ENCODE results near the gene GFER.
A peak's percentile ranks its signal among the peaks of the same experiment; 100 is the strongest.
"Not testable (repeated sequence)": the region's sequence is repeated elsewhere in the genome, so short reads cannot be mapped to it uniquely, and the experiment has no call there.

GFER gene

DNA sequence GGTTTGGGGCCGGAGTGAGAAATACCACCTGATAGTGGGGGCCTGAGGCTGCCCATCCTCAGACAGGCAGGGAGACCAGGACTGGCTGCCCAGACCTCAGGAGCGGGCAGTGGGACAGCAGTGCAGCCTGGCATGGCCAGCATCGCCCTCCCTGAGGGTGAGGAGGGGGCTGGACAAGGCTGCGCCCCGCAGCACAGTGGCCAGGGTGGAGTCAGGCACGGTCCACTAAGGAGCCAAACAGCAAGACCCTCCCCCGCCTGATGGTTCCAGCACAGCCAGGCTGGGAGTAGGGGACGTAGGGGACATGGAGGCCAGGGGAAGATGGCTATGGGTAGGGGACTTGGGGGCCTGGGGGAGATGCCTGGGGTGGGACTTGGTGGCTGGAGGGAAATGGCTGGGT is 22.3 kb downstream of the GFER start:
- Histone ChIP-seq H3K4me1 (ENCODE audit: control insufficient read depth in 1 of 2, insufficient read depth in 2 of 2, low read length in 2 of 2) (peaks cover 27 to 68% of the 10 kb centered on the region in 2 donors), H3K27ac (ENCODE audit: low read length) (no peak overlapping the region)

DNA sequence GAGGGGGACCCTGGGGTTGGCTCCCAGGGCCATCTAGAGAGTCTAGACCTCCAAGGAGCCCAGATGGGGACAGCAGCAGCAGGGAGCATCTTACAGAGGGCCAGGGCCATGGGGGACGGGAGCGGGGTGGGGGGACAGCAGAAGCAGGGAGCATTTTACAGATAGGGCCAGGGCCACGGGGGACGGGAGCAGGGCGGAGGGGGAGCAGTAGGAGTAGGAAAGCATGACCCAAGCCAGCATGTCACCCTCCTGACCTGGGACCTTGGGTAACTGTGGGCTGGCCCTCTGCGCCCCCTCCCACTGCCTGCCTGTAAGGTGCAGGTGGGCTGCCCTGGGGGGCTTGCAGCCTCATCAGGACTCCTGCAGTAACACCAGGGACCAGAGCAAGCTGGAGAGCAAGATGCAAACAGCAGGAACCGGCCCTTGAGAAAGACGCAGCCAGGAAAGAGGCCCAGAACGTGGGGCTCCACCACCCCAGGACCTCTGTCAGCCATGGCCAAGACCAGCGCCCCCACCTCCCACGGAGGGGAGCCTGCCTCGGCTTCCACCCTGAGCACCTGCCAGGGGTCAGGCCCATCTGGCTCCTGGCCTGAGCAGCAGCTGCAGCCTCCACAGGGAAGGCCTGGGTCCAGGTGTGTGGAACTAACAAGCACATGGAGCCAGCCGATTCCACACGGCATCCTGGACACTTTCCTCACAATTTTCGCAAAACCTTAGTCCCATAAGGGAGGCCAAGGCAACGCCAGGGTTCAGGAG is 23.3 kb downstream of the GFER start:
- H3K9me3 ChIP-seq (ENCODE audit: control insufficient read depth in 1 of 2, low read length in 2 of 2): no peaks in the 10 kb centered on the region
- peaks cover 5 to 12% of the 10 kb centered on the region in 2 donors for H3K36me3 ChIP-seq (ENCODE audit: control insufficient read depth in 1 of 2, insufficient read depth in 2 of 2, low read length in 2 of 2)
- H3K4me1 ChIP-seq (ENCODE audit: control insufficient read depth in 1 of 2, insufficient read depth in 2 of 2, low read length in 2 of 2): peaks cover 27 to 68% of the 10 kb centered on the region in 2 donors
- H3K27me3 ChIP-seq (ENCODE audit: low read depth, low read length): no peaks in the 10 kb centered on the region
- H3K4me3 ChIP-seq (ENCODE audit: low read depth in 1 of 2, low read length in 2 of 2): peak overlapping the region; percentile 19 to 87
- peak overlapping the region; percentile 81 for H3K27ac ChIP-seq (ENCODE audit: low read length)

More for the DNA sequence above, 22.3 kb downstream of the GFER start:
- Histone ChIP-seq H3K9me3 (ENCODE audit: control insufficient read depth in 1 of 2, low read length in 2 of 2) (no peaks in the 10 kb centered on the region), H3K27me3 (ENCODE audit: low read depth, low read length) (no peaks in the 10 kb centered on the region), H3K4me3 (ENCODE audit: low read depth in 1 of 2, low read length in 2 of 2) (no peak overlapping the region), H3K36me3 (ENCODE audit: control insufficient read depth in 1 of 2, insufficient read depth in 2 of 2, low read length in 2 of 2) (peaks cover 14 to 22% of the 10 kb centered on the region in 2 donors)

- Histone ChIP-seq H3K9me3 (ENCODE audit: control insufficient read depth in 1 of 2, low read length in 2 of 2) (no peaks in the 10 kb centered on the region), H3K27ac (ENCODE audit: low read length) (peak overlapping the region; percentile 81), H3K27me3 (ENCODE audit: low read depth, low read length) (no peaks in the 10 kb centered on the region), H3K4me3 (ENCODE audit: low read depth in 1 of 2, low read length in 2 of 2) (peak overlapping the region; percentile 80 to 87), H3K36me3 (ENCODE audit: control insufficient read depth in 1 of 2, insufficient read depth in 2 of 2, low read length in 2 of 2) (peaks cover 0 to 4% of the 10 kb centered on the region in 2 donors), H3K4me1 (ENCODE audit: control insufficient read depth in 1 of 2, insufficient read depth in 2 of 2, low read length in 2 of 2) (peaks cover 27 to 68% of the 10 kb centered on the region in 2 donors)
These were observed 24.1 kb downstream of the GFER start for GRCh38 chr16:2008009-2008526.

DNA sequence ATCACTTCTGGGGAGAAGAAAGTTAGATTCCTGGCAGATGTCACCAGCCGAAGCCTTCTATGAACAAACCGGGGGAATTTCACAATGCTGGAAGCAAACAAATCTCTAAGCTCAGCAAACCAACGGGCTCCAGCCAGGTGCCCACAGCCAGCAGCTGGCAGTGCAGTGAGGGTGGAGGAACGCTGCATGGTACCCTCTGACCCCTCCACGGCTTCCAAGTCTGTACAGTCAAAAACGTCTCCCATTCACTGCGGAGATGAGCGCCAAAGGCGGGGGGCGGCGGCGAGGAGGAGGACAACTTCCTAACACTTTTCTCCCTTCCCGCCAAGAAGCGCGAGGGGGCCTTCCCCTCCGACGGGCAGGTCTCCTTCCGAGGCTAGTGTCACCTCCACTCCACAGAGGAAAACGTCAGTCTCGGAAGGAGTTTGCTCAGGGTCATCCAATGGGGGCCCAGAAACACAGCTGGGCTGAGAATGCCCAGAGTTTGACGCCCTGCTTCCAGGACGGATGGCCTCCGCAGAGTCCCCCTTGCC is 24.7 kb downstream of the GFER start:
- Histone ChIP-seq H3K36me3 (ENCODE audit: control insufficient read depth in 1 of 2, insufficient read depth in 2 of 2, low read length in 2 of 2) (no peaks in the 10 kb centered on the region), H3K9me3 (ENCODE audit: control insufficient read depth in 1 of 2, low read length in 2 of 2) (no peaks in the 10 kb centered on the region), H3K4me3 (ENCODE audit: low read depth in 1 of 2, low read length in 2 of 2) (peak overlapping the region; percentile 80 to 87), H3K27me3 (ENCODE audit: low read depth, low read length) (no peaks in the 10 kb centered on the region), H3K27ac (ENCODE audit: low read length) (peak overlapping the region; percentile 81), H3K4me1 (ENCODE audit: control insufficient read depth in 1 of 2, insufficient read depth in 2 of 2, low read length in 2 of 2) (peaks cover 26 to 62% of the 10 kb centered on the region in 2 donors)

- peak overlapping the region; percentile 81 for H3K27ac ChIP-seq (ENCODE audit: low read length)
- no peaks in the 10 kb centered on the region for H3K27me3 ChIP-seq (ENCODE audit: low read depth, low read length)
- no peaks in the 10 kb centered on the region for H3K9me3 ChIP-seq (ENCODE audit: control insufficient read depth in 1 of 2, low read length in 2 of 2)
- H3K36me3 ChIP-seq (ENCODE audit: control insufficient read depth in 1 of 2, insufficient read depth in 2 of 2, low read length in 2 of 2): no peaks in the 10 kb centered on the region
- peak overlapping the region; percentile 80 to 87 for H3K4me3 ChIP-seq (ENCODE audit: low read depth in 1 of 2, low read length in 2 of 2)
- peaks cover 24 to 57% of the 10 kb centered on the region in 2 donors for H3K4me1 ChIP-seq (ENCODE audit: control insufficient read depth in 1 of 2, insufficient read depth in 2 of 2, low read length in 2 of 2)
These were observed 25.2 kb downstream of the GFER start for GRCh38 chr16:2009164-2009711.

- Histone ChIP-seq H3K36me3 (ENCODE audit: control insufficient read depth in 1 of 2, insufficient read depth in 2 of 2, low read length in 2 of 2) (no peaks in the 10 kb centered on the region), H3K4me1 (ENCODE audit: control insufficient read depth in 1 of 2, insufficient read depth in 2 of 2, low read length in 2 of 2) (peaks cover 21 to 49% of the 10 kb centered on the region in 2 donors), H3K9me3 (ENCODE audit: control insufficient read depth in 1 of 2, low read length in 2 of 2) (no peaks in the 10 kb centered on the region), H3K4me3 (ENCODE audit: low read depth in 1 of 2, low read length in 2 of 2) (peak within 1 kb of the TSS; percentile 80 to 87), H3K27ac (ENCODE audit: low read length) (peak within 1 kb of the TSS; percentile 85), H3K27me3 (ENCODE audit: low read depth, low read length) (no peaks in the 10 kb centered on the region)
These were observed 26.0 kb downstream of the GFER start, which contains the start of gene ZNF598 for GRCh38 chr16:2009791-2010510. ZNF598 (minus strand) TSS chr16:2009821.

DNA sequence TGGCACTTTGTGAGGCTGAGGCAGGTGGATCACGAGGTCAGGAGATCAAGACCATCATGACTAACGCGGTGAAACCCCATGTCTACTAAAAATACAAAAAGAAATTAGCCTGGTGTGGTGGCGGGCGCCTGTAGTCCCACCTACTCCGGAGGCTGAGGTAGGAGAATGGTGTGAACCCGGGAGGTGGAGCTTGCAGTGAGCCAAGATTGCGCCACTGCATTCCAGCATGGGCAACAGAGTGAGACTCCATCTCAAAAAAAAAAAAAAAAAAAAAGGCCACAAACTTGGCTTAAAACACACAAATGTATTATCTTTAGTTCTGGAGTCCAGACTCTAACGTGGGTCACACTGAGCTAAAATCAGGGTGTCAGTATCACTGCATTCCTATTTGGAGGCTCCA is 27.7 kb downstream of the GFER start:
- H3K9me3 ChIP-seq (ENCODE audit: control insufficient read depth in 1 of 2, low read length in 2 of 2): not testable (repeated sequence)

GRCh38 chr16:2013527-2013926 is 29.5 kb downstream of the GFER start:
- no peaks in the 10 kb centered on the region for H3K27me3 ChIP-seq (ENCODE audit: low read depth, low read length)
- peaks cover 8 to 14% of the 10 kb centered on the region in 2 donors for H3K4me1 ChIP-seq (ENCODE audit: control insufficient read depth in 1 of 2, insufficient read depth in 2 of 2, low read length in 2 of 2)
- no peak overlapping the region for H3K27ac ChIP-seq (ENCODE audit: low read length)
- H3K36me3 ChIP-seq (ENCODE audit: control insufficient read depth in 1 of 2, insufficient read depth in 2 of 2, low read length in 2 of 2): no peaks in the 10 kb centered on the region
- H3K4me3 ChIP-seq (ENCODE audit: low read depth in 1 of 2, low read length in 2 of 2): no peak overlapping the region
- H3K9me3 ChIP-seq (ENCODE audit: control insufficient read depth in 1 of 2, low read length in 2 of 2): no peaks in the 10 kb centered on the region

More for the DNA sequence above, 27.7 kb downstream of the GFER start:
- H3K4me1 ChIP-seq (ENCODE audit: control insufficient read depth in 1 of 2, insufficient read depth in 2 of 2, low read length in 2 of 2): peaks cover 21 to 32% of the 10 kb centered on the region in 2 donors
- H3K27me3 ChIP-seq (ENCODE audit: low read depth, low read length); H3K36me3 ChIP-seq (ENCODE audit: control insufficient read depth in 1 of 2, insufficient read depth in 2 of 2, low read length in 2 of 2); H3K27ac ChIP-seq (ENCODE audit: low read length); H3K4me3 ChIP-seq (ENCODE audit: low read depth in 1 of 2, low read length in 2 of 2): not testable (repeated sequence)

GRCh38 chr16:2015117-2015946 is 31.3 kb downstream of the GFER start:
- Histone ChIP-seq H3K36me3 (ENCODE audit: control insufficient read depth in 1 of 2, insufficient read depth in 2 of 2, low read length in 2 of 2) (no peaks in the 10 kb centered on the region), H3K4me1 (ENCODE audit: control insufficient read depth in 1 of 2, insufficient read depth in 2 of 2, low read length in 2 of 2) (peaks cover 3 to 13% of the 10 kb centered on the region in 2 donors), H3K27me3 (ENCODE audit: low read depth, low read length) (peaks cover 5% of the 10 kb centered on the region), H3K9me3 (ENCODE audit: control insufficient read depth in 1 of 2, low read length in 2 of 2) (no peaks in the 10 kb centered on the region), H3K27ac (ENCODE audit: low read length) (no peak overlapping the region), H3K4me3 (ENCODE audit: low read depth in 1 of 2, low read length in 2 of 2) (no peak overlapping the region)

- peaks cover 0 to 15% of the 10 kb centered on the region in 2 donors for H3K4me1 ChIP-seq (ENCODE audit: control insufficient read depth in 1 of 2, insufficient read depth in 2 of 2, low read length in 2 of 2)
- no peaks in the 10 kb centered on the region for H3K36me3 ChIP-seq (ENCODE audit: control insufficient read depth in 1 of 2, insufficient read depth in 2 of 2, low read length in 2 of 2)
- peaks cover 5% of the 10 kb centered on the region for H3K27me3 ChIP-seq (ENCODE audit: low read depth, low read length)
- H3K4me3 ChIP-seq (ENCODE audit: low read depth in 1 of 2, low read length in 2 of 2): no peak overlapping the region
- no peak overlapping the region for H3K27ac ChIP-seq (ENCODE audit: low read length)
- H3K9me3 ChIP-seq (ENCODE audit: control insufficient read depth in 1 of 2, low read length in 2 of 2): no peaks in the 10 kb centered on the region
These were observed 31.9 kb downstream of the GFER start for GRCh38 chr16:2015947-2016208.
